ENCODE measurements around the gene F10.

Gene F10

GRCh38 chr13:113146750-113147149 lies 24.2 kb downstream of the F10 start:
- no peak overlapping the region for H3K27ac Mint-ChIP-seq
- DNase-seq: no peak
- H3K9me3 Mint-ChIP-seq: no peaks in the 10 kb centered on the region
- H3K27me3 Mint-ChIP-seq (ENCODE audit: low read depth, poor library complexity): peaks cover 25% of the 10 kb centered on the region
- no peaks in the 10 kb centered on the region for H3K36me3 Mint-ChIP-seq (ENCODE audit: low read depth)
- H3K4me3 Mint-ChIP-seq: no peak overlapping the region
- no peak for TF ChIP-seq CTCF (IDR thresholded peaks at IDR 0.05)
- peaks cover 18% of the 10 kb centered on the region for H3K4me1 Mint-ChIP-seq

- Mint-ChIP-seq H3K27me3 (ENCODE audit: low read depth, poor library complexity) (peaks cover 29% of the 10 kb centered on the region), H3K9me3 (no peaks in the 10 kb centered on the region), H3K4me1 (peaks cover 22% of the 10 kb centered on the region), H3K4me3 (no peak overlapping the region), H3K36me3 (ENCODE audit: low read depth) (no peaks in the 10 kb centered on the region), H3K27ac (no peak overlapping the region)
- no peak for TF ChIP-seq CTCF (IDR thresholded peaks at IDR 0.05)
- no peak for DNase-seq
Measured at GRCh38 chr13:113147206-113147605, 24.6 kb downstream of the F10 start.

DNA sequence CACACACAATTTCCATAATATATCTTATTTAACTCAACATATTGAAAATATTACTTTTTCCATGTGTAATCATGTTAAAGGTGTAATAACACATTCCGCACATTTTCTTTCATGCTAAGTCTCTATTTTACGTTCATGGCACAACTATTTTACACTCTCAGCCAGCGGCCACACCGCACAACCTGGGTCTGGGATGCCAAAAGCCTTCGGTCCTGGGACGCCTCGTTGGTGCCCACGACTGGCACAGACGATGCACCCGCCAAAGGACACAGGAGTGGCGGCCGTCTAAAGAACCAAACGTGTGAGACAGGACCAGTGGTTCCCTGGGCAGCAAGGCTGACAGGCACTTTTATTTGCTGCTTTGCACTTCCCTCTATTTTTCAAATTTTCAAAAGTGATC lies 25.8 kb downstream of the F10 start:
- H3K4me1 Mint-ChIP-seq: peaks cover 29% of the 10 kb centered on the region
- no peak overlapping the region for H3K27ac Mint-ChIP-seq
- TF ChIP-seq CTCF (IDR thresholded peaks at IDR 0.05): no peak
- no peak overlapping the region for H3K4me3 Mint-ChIP-seq
- H3K36me3 Mint-ChIP-seq (ENCODE audit: low read depth): no peaks in the 10 kb centered on the region
- H3K27me3 Mint-ChIP-seq (ENCODE audit: low read depth, poor library complexity): peaks cover 39% of the 10 kb centered on the region
- H3K9me3 Mint-ChIP-seq: no peaks in the 10 kb centered on the region
- no peak for DNase-seq

GRCh38 chr13:113148940-113149503 lies 26.4 kb downstream of the F10 start:
- Mint-ChIP-seq H3K27ac (no peak overlapping the region), H3K4me3 (no peak overlapping the region), H3K9me3 (no peaks in the 10 kb centered on the region), H3K27me3 (ENCODE audit: low read depth, poor library complexity) (peaks cover 44% of the 10 kb centered on the region), H3K4me1 (peaks cover 29% of the 10 kb centered on the region), H3K36me3 (ENCODE audit: low read depth) (no peaks in the 10 kb centered on the region)
- TF ChIP-seq CTCF (IDR thresholded peaks at IDR 0.05): no peak
- no peak for DNase-seq

- Mint-ChIP-seq H3K4me1 (peaks cover 35% of the 10 kb centered on the region), H3K36me3 (ENCODE audit: low read depth) (no peaks in the 10 kb centered on the region), H3K4me3 (no peak overlapping the region), H3K27me3 (ENCODE audit: low read depth, poor library complexity) (peaks cover 49% of the 10 kb centered on the region), H3K27ac (peak overlapping the region; percentile 56), H3K9me3 (peaks cover under 1% of the 10 kb centered on the region)
- no peak for TF ChIP-seq CTCF (IDR thresholded peaks at IDR 0.05)
- no peak for DNase-seq
Measured at GRCh38 chr13:113149711-113150549, 27.3 kb downstream of the F10 start.

All from nephron progenitor cell (in vitro differentiated cells).